Measurements from ENCODE around the gene NFIX. TPM values are rescaled to one million over a fixed set of nuclear protein-coding genes. Genes with fewer than 3 reads are reported as not detected.

The NFIX gene
- total RNA-seq, 1 donor from 2014 or later, result not detected

DNA sequence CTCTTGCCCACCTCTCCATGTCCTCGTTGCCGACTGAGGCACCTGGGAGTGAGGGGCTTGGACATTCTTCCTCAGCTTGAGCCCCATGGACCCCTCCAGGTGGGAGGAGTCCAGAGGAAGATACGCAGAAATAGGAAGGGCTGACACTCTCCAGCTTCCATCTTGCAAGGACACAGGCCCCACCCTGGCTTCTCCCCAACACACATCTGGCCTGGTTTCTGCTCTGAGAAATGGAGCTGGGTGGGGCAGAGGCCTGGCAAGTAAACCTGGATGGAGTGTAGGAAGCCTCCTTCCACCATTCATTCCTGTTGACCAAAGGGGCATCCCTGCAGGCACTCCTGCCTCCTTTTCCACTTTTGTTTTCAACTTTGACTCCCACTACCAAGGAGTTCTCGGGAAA, 50.5 kb downstream of the NFIX start:
- DNase-seq (ENCODE audit: low read depth), result no peak
- TF ChIP-seq, protein P1, sequence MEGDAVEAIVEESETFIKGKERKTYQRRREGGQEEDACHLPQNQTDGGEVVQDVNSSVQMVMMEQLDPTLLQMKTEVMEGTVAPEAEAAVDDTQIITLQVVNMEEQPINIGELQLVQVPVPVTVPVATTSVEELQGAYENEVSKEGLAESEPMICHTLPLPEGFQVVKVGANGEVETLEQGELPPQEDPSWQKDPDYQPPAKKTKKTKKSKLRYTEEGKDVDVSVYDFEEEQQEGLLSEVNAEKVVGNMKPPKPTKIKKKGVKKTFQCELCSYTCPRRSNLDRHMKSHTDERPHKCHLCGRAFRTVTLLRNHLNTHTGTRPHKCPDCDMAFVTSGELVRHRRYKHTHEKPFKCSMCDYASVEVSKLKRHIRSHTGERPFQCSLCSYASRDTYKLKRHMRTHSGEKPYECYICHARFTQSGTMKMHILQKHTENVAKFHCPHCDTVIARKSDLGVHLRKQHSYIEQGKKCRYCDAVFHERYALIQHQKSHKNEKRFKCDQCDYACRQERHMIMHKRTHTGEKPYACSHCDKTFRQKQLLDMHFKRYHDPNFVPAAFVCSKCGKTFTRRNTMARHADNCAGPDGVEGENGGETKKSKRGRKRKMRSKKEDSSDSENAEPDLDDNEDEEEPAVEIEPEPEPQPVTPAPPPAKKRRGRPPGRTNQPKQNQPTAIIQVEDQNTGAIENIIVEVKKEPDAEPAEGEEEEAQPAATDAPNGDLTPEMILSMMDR (conservative IDR thresholded peaks at IDR 0.05; ENCODE audit: low read depth, low read length), result no peak

DNA sequence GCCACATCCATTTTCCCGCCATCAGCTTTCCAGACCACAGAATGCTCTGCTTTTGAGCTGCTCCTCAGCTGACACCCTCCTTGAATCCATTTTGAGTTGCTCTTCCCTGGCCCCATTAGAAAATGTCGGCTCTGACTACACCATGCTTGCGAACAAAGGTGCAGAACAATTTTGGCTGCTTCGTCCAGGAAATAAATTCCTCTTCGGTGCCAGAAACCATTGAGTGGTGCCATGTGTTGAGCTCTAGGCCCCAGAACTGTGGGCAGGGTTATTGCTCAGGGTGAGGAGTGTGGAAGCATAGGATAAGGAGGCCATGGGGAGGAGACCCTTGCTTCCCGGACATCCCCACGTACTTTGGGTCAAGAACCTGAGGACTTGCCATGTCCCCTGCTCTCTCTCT, 52.1 kb downstream of the NFIX start:
- DNase-seq (ENCODE audit: low read depth), result no peak
- TF ChIP-seq, protein P1 (conservative IDR thresholded peaks at IDR 0.05; ENCODE audit: low read depth, low read length), result no peak
- no peak overlapping the region for H3K4me3 ChIP-seq (ENCODE audit: low read depth, low read length)

More for the DNA sequence above, 50.5 kb downstream of the NFIX start:
- no peak overlapping the region for H3K4me3 ChIP-seq (ENCODE audit: low read depth, low read length)

DNA sequence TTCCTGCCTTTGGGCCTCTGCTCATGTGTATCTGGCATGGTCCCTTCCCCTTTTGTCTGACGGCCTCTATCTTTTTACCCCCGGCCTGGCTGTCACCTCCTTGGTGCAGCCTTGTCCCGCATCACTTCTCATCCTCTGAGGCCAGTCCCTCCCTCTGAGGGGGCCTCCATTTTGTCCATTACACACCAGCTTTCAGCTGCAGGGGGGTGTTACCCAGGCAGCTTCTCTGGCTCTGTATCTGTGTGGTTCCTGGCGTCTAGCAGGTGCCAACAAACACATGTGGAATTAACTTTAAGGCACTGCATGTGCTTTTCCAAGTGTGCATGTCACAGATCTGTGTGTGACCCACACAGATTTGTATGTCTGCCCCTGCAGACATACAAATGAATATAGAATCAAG, 55.0 kb downstream of the NFIX start:
- no peak for DNase-seq (ENCODE audit: low read depth)
- H3K4me3 ChIP-seq (ENCODE audit: low read depth, low read length), result no peak overlapping the region
- TF ChIP-seq, protein P1 (conservative IDR thresholded peaks at IDR 0.05; ENCODE audit: low read depth, low read length), result no peak

DNA sequence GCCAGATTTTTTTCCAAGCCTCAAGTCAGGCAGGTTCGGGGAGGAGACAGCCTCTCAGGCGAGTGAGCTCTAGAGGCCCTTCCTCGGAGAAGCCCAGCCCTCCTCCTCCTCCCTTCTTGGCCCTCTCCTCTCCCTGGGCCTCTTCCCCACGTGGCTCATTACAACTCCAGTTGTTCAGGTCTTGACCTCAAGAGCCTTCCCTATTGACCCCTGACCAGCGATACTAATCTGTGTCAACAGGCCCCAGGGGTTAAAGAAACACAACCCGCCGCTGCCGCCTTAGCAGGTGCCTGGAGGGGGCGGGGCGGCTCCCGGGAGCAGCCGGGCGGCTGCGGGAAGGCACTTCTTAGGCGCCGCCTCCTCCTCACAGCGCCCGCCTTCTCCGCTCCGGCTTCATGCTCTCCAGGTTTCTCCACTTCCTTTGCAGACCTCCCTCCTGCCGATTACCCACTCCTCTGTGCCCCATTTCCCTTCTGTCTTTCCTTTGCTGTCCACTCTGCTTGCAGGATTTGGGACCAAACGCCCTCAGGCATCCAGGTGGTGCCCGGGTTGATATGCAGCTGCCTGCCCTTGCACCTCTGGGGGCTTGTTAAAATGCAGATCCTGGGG, 56.4 kb downstream of the NFIX start:
- TF ChIP-seq, protein P1 (conservative IDR thresholded peaks at IDR 0.05; ENCODE audit: low read depth, low read length), result no peak
- peak overlapping the region; percentile 23 for H3K4me3 ChIP-seq (ENCODE audit: low read depth, low read length)
- no peak for DNase-seq (ENCODE audit: low read depth)

DNA sequence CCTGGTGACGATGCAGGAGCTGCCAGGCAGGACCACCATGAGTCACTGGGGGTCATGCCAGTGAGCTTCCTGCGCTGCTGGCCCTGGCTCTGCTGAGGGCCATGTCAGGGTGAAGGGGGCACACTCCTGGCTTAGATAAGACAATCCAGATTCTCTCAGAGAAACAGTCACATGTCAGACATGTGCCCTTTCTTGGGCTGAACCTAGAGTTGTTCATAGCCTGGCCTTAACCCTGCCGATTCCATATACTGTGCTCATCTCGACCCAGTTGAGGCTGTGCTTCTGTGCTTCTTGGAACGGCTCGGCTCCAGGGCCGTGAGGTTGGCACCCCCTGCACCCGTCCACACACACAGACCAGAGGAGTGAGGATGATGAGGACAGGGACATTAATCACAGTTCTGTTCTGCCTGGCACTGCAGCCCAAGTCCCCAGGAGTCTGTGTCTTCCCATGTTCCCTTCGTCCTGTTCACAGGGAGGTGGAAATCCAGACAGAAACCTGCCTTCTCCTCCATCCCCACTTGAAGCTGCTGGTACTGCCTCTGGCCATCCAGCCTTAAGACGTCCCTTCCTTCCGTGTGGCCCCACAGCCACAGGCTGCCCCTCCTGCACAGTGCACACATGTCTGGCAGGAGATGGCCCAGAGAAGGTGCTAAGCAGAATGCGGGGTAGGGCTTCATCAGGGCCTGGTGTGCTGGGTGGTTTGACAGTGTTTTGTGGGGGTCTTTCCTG, 57.3 kb downstream of the NFIX start:
- H3K4me3 ChIP-seq (ENCODE audit: low read depth, low read length), result no peak overlapping the region
- no peak for DNase-seq (ENCODE audit: low read depth)
- TF ChIP-seq, protein P1 (conservative IDR thresholded peaks at IDR 0.05; ENCODE audit: low read depth, low read length), result no peak

DNA sequence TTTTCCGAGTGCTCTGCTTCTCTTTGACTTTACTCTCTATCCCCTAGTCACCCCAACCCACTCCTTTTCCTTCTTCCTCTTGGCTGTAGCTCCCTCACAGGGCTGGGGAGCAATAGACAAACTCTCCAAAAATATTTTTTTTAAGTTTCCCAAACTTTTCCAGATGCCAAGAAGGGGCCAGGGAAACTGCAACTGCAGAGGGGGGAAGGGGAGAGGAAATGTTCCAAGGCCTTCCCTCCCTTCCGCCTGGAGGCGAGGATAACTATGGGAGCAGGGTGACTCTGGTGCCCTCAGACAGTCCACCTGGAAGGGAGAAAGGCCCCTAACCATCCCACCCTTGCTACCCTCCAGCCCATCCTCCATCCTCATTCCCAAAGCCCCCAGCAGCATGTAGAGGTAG, 58.0 kb downstream of the NFIX start:
- TF ChIP-seq, protein P1 (conservative IDR thresholded peaks at IDR 0.05; ENCODE audit: low read depth, low read length), result no peak
- H3K4me3 ChIP-seq (ENCODE audit: low read depth, low read length), result no peak overlapping the region
- DNase-seq (ENCODE audit: low read depth), result no peak
